Measurements from ENCODE around the gene AGK. TPM values are rescaled to one million over a fixed set of nuclear protein-coding genes. Genes with fewer than 3 reads are reported as not detected.
"Not testable (repeated sequence)": the region's sequence is repeated elsewhere in the genome, so short reads cannot be mapped to it uniquely, and the experiment has no call there.

The AGK gene
- total RNA-seq, 1 experiment from 2014 or later: 42.2 TPM

DNA sequence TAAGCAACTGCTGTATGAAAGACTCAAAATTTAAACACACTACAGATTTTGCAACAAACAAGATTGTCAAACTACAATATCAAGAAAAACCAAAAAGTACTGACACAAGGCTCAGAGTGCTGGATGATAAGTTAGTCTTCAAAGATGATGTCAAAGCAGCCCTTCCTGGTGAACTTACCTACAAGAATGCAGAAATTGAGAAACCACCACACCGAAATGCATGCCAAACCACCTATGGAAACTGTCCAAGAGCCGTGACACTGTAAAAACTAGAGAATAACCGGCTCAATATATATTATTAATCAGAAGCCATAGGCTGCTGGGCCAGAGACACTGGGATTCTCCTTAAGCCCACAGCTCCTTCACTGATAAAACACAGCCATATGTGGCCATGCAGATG is 125.4 kb downstream of the AGK start:
- peak; percentile 22 for DNase-seq (ENCODE audit: low read depth)

- DNase-seq (ENCODE audit: low read depth): no peak
These were observed 127.8 kb downstream of the AGK start for GRCh38 chr7:141679014-141679413.

- DNase-seq (ENCODE audit: low read depth): no peak
These were observed 134.2 kb downstream of the AGK start for GRCh38 chr7:141685285-141686023.

DNA sequence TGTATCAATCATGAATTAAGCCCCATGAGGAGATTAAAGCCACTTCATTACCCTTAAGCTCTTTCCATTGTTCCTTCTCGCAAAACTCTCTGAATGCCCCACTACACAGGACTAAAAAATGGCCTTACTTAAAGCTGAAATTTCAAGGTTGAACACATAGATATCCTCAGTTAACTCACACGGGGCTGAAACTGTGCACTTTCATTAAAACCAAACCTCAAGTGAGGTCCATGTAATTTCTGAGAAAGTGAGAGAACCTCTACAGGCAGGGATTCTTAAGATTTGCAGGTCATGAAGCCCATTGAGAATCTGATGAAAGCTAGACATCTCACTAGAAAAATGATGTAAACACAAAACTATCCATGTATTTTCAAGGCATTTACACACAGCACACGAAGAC is 134.9 kb downstream of the AGK start:
- DNase-seq (ENCODE audit: low read depth): no peak

DNA sequence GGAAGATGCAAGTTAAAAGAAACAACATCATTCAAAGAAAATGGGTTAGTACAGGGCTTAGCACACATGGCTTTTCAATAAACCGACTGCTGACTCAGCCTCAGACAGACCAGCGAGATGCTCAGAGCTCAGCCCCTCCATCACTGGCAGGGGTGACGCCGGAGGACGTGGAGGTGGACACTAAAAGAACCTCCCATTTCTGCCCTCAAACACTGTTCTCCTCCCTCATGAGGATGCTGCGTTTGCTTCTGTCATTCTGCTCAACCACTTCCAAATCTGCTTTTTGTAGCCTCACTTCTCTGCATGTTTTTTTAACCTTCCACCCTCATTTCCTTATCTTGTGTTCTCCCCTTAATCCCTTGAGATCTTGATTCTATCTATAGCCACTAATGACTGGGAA is 135.5 kb downstream of the AGK start:
- DNase-seq (ENCODE audit: low read depth): no peak

DNA sequence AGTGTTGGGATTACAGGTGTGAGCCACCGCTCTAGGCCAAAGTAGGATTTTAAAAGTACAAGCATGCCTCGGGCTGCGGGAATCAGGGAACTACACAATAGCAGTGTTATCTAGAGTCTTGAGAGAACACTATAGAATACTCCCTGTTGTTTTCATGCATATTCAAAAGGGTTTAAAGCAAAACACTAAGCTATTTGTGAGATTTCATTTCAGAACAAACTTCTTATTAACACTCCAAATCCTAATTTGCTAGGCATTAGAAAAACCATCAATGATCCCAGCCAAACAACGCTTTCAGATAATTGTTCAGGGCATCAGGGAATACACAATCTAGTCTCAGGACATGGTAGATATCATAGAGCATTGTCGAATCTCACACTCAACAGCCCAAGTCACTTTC is 136.8 kb downstream of the AGK start:
- no peak for DNase-seq (ENCODE audit: low read depth)

GRCh38 chr7:141689072-141689825 is 138.0 kb downstream of the AGK start:
- not testable (repeated sequence) for DNase-seq (ENCODE audit: low read depth)

DNA sequence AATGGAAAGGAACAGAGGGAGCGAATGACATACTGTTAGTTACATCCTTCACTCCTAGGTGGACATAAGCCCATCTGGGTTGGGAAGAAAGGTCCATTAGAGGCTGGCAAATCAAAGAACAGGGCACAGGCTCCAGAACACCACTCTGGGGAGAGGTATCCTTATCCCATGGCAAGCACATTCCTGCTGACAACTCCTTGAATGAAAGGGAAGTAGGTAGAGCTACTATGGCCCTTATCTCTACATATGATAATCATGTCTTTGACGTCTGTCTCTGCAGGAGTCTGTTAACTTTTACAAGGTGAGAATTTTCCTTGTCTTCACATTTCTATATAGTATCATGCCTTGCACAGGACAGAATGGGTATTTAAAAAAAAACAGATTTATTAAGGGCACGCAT is 140.3 kb downstream of the AGK start:
- no peak for DNase-seq (ENCODE audit: low read depth)

DNA sequence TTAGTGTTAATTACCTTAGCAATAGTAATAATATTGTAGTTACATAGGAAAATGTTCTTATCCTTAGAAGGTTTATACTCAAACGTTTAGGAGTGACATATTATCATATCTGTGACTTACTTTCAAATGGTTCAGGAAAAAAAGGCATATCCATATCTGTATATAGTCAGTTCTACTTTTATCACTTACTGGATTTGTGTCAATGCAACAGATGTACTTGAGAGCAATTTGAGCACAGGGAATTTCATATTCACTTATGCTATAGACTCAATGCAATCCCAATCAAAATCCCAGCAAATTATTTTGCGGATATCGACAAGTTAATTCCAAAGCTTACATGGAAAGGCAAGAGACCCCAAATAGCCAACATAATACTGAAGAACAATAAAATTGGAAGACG is 140.8 kb downstream of the AGK start:
- no peak for DNase-seq (ENCODE audit: low read depth)

DNA sequence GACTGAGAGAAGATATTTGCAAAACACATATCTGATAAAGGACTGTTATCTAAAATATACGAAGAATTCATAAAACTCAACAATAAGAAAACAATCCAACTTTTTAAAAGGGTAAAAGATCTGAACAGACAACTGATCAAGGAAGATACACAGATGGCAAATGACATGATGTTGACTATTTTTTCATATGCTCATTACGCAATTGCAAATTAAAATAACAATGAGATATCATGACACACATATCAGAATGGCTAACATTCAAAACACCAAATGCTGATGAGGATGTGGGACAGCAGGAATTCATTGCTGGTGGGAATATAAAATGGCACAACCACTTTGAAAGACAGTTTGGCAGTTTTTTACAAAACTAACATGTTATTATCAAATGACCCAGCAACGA is 141.9 kb downstream of the AGK start:
- DNase-seq (ENCODE audit: low read depth): no peak

DNA sequence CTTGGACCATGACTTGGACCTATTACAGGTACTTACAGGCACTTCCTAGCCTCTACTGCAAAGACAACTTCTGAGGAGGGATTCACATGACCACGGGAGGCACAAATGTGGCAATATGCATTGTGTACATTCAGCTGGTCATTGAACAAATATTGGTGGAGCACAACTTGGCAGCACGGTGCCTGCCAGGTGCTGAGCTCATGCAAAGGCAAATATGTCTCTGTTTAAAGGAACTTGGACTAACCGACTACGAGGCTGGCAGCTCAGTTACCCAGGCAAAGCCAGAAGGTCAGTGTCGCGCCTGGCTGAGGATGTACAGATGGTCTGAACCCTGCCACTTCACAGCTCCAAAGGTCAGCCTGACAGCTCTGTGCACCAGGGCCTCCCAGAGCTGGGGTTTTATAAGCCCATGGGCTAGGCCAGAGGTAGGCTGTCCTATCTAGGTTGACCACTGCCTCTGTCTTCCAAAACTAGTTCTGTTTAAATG is 144.6 kb downstream of the AGK start:
- no peak for DNase-seq (ENCODE audit: low read depth)

- no peak for DNase-seq (ENCODE audit: low read depth)
These were observed 145.1 kb downstream of the AGK start for GRCh38 chr7:141696348-141696747.

GRCh38 chr7:141697211-141697871 is 146.1 kb downstream of the AGK start:
- DNase-seq (ENCODE audit: low read depth): peak; percentile 92

DNA sequence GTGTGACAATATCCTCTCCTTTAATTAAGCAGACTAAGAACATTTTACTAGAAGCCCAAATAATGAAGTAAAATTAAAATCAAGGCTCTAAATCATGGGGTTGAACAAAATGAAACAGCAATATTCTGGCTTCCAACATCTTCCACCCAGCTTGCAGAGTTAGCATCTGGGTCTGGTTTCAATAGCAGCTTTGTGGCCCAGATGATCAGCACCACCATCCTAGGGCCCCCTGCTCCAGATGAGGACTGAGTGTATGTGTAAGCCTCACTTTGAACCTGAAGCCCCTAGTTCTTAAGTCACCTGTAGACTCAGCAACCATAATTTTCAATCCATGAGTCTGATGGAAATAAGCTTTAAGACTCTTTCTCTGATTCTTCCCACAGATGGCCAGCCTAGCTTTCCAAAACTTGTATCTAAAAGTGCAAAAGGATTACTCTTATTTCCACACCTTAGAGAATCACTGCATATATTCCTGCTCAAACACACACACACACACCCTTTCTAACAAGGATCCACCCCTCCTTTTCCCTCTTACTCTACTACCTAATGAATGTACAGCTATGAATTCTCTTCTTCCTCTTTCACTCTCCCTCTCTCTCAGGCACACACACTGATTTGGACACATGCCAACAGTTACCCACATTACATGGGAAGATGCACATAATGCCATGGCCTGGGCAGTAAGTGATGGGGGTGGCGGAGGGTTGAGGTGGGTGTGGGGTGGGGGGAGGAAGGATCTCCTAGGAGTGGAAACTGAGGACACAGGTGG is 147.2 kb downstream of the AGK start:
- DNase-seq (ENCODE audit: low read depth): no peak

DNA sequence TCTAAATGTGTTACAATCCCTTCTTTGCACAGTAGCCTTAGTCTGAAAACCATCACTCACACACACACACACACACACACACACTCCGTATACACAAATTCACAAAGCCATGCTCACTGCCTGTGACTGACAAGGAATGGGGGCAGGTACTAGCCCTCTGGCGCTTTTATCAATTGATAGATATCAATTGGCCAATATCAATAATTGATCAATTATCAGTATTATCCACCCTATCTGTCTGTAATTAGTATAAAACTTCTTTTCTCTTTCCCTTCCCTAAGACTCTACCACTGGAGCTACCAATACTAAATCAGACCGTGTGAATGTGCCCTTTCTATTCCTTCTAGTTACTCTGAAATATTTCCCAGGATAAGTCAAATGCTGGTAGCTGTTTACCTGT is 148.7 kb downstream of the AGK start:
- no peak for DNase-seq (ENCODE audit: low read depth)

DNA sequence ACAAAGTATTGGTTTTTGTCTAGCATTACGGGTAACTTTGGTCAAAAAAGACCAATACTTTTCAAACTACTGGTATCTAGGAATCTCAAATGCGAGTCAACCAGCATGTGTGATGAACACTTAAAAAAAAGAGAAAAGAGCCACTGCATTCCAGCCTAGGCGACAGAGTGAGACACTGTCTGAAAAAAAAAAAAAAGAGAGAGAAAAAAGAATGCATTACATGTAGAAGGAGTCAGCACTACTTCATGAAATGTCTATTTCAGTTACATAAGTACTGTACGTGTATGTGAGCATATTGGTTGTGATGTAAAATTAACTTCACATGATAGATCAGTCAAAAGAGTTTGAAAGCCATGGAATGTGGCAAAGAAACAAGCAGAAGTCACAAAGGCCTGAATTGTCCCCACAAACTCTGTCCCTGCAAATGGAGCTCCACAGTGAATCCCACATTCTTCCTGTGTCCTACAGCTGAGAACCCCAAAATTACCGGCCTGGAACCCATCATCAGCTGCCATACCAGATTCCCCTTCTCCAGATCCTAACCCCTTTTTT is 149.2 kb downstream of the AGK start:
- no peak for DNase-seq (ENCODE audit: low read depth)

- peak; percentile 10 for DNase-seq (ENCODE audit: low read depth)
These were observed 149.7 kb downstream of the AGK start for GRCh38 chr7:141700848-141701371.

DNA sequence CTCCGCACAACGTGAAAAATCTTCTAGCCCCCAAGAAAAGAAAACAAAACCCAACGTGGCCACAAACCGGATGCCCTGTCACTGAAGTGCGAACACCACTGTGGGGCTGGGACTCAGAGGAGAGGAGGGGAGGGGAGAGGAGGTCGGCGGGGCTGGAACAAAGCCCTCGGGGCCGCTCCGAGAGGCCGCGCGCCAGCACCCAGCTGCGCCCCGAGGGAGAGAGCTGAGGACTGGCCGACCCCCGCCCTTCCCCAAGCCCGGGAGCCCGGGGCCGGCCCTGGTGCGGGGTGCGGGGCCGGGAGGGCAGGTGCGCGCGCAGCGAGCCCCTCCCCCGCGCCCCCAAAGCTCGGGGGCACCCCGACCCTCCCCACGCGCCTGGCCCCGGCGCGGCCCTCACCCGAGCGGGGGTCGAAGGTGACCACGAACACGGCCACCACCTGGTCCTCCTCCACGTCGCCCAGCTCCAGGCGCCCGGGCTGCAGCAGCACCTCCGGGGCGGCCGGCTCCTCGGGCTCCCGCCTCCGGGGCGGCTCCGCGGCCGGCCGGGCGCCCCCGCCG is 150.4 kb downstream of the AGK start:
- peak; percentile 59 for DNase-seq (ENCODE audit: low read depth)

DNA sequence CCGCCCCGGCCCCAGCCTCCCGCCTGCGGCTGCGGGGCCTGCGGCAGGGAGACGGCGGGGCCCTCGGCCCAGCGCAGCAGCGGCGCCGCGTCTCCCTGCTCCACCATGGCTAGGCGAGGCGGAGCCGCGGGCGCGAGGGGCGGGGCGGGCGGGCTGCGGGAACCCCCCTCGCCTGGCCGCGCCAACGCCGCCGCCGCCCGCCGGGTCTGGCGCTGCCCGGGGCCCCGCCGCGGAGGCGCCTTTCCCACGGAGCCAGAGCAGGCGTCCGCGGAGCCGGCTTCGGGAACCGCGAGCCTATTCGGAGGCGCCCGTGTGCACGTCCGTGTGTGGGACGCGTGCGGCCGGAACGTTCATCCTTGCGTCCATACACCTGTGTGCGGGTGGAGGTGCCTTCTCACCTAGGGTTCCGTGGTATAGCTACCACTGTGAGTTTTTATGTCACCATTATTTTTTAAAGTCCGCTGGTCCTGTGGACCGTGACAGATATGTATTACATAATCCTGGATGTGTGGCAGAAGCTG is 150.9 kb downstream of the AGK start, which contains the start of gene DENND11:
Gene DENND11, minus strand, starts transcription at position 120 of the 521 bp plus-strand sequence. Its CDS starts 13 bp downstream, at position 107.
- peak; percentile 34 for DNase-seq (ENCODE audit: low read depth)

GRCh38 chr7:141702892-141703291 is 151.7 kb downstream of the AGK start:
- DNase-seq (ENCODE audit: low read depth): no peak

GRCh38 chr7:141704112-141704511 is 152.9 kb downstream of the AGK start:
- DNase-seq (ENCODE audit: low read depth): no peak

Data from M059J (cell line).